Fibroblast of pulmonary artery (primary cell): ENCODE measurements around the gene VPS13D.

Experiments used
- DNase-seq: peaks from one replicate; pipeline ENCODE4 v3.0.0-alpha.2; 2010; ENCODE audit warnings: low read depth
- H3K4me3 ChIP-seq: replicated peaks from 2 replicates; pipeline ENCODE4 v1.5.1; 2011; ENCODE audit warnings: low read depth, mild to moderate bottlenecking, control low read depth, low read length, moderate library complexity
- TF ChIP-seq, protein P1 (sequence below): IDR thresholded peaks from 2 replicates; pipeline ENCODE4 v1.5.1; 2011; ENCODE audit warnings: mild to moderate bottlenecking, control low read depth, low read length, inconsistent platforms; ENCODE audit errors: missing control alignments

VPS13D gene

DNA sequence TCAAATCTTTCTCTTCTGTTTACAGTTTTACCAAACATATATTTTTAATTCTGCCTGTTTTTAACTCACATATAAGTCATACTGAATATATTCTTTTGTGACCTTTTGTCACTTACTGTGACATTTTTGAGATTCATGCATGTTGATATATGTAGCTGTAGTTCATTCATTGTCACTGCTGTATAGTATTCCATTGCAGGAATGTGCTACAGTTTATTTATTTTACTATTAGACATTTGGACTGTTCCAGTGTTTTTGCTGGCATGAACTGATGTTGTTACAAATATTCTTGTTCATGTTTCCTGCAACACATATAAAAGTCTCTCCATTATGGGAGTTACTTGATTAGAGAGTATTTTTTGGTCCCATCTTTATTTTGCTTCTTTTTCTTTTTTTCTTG, 213.3 kb downstream of the VPS13D start:
- TF ChIP-seq, protein P1, sequence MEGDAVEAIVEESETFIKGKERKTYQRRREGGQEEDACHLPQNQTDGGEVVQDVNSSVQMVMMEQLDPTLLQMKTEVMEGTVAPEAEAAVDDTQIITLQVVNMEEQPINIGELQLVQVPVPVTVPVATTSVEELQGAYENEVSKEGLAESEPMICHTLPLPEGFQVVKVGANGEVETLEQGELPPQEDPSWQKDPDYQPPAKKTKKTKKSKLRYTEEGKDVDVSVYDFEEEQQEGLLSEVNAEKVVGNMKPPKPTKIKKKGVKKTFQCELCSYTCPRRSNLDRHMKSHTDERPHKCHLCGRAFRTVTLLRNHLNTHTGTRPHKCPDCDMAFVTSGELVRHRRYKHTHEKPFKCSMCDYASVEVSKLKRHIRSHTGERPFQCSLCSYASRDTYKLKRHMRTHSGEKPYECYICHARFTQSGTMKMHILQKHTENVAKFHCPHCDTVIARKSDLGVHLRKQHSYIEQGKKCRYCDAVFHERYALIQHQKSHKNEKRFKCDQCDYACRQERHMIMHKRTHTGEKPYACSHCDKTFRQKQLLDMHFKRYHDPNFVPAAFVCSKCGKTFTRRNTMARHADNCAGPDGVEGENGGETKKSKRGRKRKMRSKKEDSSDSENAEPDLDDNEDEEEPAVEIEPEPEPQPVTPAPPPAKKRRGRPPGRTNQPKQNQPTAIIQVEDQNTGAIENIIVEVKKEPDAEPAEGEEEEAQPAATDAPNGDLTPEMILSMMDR: no peak
- no peak overlapping the region for H3K4me3 ChIP-seq
- no peak for DNase-seq

DNA sequence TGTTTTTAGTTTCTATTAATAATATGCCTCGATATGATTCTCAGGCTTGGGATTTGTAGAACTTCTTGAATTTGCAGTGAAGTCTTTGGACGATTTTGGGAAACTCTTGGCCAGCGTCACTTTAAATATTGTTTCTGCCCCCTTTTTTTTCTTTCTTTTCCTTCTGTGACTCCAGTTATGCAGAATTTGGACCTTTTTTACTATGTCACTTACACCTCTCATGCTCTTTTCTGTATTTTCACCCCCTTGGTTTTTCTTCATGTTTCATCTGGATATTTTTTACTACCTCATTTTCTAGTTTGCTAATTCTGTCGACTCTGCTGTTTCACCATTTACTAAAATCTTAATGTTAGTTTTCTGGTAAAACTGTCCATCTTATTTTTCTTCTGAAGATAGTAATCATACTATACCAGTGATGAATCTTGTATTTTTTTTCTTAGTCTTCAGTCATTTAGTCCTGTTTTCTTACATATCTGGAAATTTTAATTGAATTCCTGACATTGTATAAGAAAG, 214.6 kb downstream of the VPS13D start:
- TF ChIP-seq, protein P1: no peak
- DNase-seq: no peak
- H3K4me3 ChIP-seq: no peak overlapping the region

DNA sequence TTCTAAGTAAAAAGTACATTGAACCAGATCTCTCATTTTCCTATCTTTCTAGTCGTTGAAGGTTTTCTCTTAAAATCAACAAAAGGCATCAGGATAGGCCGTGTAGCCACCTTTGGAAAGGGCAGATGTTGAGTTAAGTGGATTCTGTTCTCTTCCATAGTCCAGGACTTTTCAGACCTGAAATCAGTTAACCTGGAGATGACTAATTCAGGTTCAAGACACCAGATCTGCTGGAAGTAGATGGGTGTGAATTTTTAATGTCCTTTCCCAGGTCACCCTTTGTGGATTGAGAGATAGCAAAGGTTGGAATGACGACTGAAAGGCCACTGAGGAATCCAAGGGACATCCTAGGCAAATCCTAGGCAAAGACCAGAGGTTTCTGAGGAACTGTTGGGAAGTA, 215.4 kb downstream of the VPS13D start:
- no peak for DNase-seq
- TF ChIP-seq, protein P1: no peak

DNA sequence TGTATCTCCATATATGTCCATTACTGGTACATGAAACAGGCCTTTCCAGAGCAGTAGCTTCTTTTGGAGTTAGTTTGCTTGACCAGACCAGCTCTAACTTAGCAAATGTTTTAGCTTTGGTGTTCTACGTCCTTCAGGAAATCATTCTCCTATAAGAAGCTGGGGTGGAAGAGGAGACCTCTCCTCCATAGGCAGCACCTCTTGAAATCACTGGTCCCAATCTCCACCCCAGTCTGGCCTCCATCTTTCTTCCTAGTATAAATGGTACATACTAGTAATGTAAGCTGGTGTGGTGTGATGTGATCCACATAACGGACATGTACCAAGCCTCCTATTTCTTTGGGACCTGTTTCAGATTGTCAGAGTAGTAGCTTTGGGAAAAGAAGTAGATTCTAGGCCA, 216.8 kb downstream of the VPS13D start:
- TF ChIP-seq, protein P1: no peak
- DNase-seq: no peak
- no peak overlapping the region for H3K4me3 ChIP-seq

More for the DNA sequence above, 215.4 kb downstream of the VPS13D start:
- no peak overlapping the region for H3K4me3 ChIP-seq

DNA sequence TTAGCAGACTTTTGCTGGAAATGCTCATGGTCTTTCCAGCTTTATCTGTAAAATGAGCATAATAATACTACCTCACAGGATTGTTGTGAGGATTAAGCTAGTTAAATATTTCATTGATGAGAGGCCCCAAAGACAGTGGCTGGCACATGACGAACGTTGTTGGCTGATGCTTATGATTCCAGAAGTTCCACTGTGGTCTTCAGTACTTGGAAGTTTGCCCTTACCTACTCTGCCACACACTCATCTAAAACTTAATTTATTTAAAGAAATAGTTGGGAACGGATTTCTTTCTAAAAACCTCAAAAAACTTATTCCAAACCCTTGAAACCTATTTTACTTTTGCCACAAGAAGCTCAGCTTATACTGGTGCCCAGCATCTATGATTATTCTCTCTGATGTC, 217.5 kb downstream of the VPS13D start:
- H3K4me3 ChIP-seq: no peak overlapping the region
- TF ChIP-seq, protein P1: no peak
- no peak for DNase-seq

DNA sequence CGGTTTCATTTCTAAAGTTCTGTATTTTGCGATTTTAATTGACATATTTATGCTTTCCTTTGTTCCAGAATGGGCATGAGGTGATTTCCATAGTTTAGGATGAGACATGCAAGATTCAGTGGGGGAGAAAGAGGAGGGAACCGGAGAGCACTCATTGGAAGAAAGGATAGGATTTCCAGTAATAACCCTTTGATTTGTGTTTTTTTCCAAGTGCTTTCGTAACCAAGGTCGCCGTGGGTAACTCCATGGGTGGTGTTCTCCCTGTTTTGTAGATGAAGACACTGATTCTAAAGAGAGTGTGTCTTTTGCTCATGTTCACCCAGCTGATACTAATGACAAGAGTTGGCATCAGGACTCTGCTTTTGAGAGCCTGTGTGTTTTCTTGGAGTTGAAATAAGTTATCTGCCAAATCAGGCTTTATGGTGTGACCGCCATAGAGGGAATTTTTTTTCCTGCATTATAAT, 218.1 kb downstream of the VPS13D start:
- TF ChIP-seq, protein P1: no peak
- DNase-seq: no peak
- H3K4me3 ChIP-seq: no peak overlapping the region

DNA sequence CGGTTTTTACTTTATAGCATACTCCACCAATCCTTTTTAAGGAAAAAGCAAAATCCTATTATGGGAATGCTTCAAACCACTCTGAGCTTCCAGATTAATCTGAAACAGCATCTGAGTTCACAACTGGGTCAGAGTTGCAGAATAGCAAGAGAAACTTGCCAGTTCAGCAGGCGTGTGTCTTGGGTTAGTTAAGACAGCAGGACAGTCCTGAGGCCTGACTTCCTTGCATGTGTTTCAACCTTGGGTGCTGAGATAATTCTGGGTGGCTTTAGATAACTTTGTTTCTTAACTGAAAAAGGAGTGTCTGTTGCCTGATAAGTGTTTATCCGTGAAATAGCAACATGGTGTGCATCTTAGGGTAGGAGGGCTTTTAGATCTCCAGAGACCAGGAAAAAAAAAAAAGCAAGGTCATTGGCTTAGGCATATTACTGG, 218.9 kb downstream of the VPS13D start:
- no peak for DNase-seq
- no peak overlapping the region for H3K4me3 ChIP-seq
- TF ChIP-seq, protein P1: no peak
